Limb (tissue), 2 donors: ENCODE measurements around the gene SNX25.
"Not testable (repeated sequence)": the region's sequence is repeated elsewhere in the genome, so short reads cannot be mapped to it uniquely, and the experiment has no call there.

Source experiments
- DNase-seq, 2 donors: peaks; one replicate each; pipeline ENCODE4 v3.0.0-alpha.2; 2016; ENCODE audit errors: extremely low spot score in 2 of 2

Gene SNX25

GRCh38 chr4:185304541-185304940 lies 95.1 kb downstream of the SNX25 start:
- DNase-seq, result no peak

DNA sequence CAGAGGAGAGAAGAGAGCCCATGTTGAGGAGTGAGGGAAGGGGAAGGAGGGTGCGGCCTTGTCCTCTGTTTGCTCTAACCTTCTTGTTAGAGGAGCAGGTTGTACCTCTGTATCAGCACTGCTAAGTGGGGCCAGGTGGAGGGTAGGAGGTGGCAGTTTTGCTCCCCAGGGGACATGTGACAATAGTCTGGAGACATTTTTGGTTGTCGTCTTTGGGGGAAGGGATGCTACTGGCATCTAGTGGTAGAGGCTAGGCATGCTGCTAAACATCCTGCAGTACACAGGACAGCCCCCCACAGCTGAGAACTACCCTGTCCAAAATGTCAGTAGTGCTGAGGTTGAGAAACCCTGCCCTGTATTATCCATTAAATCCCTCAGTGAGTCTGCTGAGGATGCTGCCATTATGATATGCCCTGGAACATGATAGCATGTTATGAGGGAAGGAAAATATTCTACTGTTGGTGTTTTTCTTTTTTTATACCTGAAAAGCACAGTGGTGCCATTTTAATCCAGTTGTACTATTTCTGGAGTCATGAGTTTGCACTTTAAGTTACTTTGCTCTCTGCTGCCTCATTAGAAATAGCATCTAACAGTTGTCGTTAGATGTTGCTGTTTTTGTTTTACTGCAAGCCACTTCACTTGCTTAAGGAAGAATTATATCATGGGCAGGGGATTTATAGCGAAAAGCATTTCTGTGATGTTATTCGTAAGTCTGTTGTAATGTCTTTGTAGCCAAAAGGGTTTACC lies 95.7 kb downstream of the SNX25 start:
- peak in 1 of 2 donors; percentile 30 for DNase-seq

- DNase-seq, result no peak
Observed at GRCh38 chr4:185305979-185306442, 96.6 kb downstream of the SNX25 start.

GRCh38 chr4:185307136-185307950 lies 97.9 kb downstream of the SNX25 start:
- no peak for DNase-seq

DNA sequence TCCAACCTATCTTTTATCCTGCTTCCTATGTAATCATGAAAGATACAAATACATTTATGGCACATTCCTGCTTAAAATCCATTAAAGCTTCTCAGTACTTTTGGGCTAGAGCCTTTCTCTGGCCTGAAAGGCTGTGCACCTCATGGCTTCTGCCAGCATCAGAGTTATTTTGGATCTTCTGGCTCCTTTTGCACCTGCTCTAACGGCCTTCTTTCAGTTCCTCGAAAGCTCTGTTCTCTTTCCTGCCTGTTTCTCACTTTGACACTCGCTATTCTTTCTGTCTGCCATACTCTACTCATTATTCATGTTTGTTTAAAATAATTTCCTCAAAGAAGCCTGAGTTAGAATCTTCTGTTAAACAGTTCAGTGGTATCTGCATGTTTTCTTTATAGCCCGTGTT lies 100.4 kb downstream of the SNX25 start:
- no peak for DNase-seq

DNA sequence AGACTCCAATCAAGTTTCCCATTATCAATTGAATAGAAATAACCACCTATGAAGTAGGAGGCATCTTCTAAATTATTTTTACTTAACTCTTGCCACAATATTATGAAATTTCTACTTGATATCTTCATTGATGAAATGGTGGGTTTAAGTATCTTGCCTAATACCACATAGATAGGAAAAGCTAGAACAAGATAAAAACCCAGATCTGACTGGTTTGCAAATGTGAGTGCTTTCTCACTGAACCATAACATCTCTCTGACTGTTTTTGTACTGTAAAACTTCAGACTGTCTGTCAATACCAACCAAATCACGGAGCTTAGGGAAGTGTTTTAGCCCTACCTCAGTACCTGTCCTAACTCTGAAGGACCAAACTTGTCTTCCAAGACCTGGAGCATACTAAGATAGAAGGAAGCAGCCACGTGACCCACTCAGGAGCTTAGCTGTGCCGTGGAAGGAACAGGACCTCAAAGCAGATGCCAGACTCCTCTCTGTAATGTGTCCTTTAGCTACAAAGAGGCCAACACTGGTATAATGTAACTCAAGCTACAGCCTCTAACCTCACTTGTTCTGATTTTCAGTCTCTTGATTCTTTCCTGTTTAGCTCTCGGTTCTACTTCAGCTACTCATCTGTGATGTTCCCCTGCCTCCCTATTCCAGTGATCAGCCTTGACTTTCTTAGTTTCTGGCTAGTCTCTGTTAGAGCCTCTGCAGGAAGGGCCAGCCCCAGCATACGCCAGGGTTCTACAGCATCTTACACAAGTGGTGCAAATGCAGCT lies 101.9 kb downstream of the SNX25 start:
- no peak for DNase-seq

- DNase-seq, result no peak
Observed at GRCh38 chr4:185312699-185313098, 103.3 kb downstream of the SNX25 start.

DNA sequence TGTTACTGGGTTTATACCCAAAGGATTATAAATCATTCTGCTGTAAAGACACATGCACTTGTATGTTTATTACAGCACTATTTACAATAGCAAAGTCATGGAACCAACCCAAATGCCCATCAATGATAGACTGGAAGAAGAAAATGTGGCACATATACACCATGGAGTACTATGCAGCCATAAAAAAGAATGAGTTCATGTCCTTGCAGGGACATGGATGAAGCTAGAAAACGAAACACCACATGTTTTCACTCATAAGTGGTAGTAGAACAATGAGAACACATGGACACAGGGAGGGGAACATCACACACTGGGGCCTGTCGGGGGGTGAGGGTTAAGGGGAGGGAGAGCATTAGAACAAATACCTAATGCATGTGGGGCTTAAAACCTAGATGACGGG lies 108.1 kb downstream of the SNX25 start:
- not testable (repeated sequence) for DNase-seq

DNA sequence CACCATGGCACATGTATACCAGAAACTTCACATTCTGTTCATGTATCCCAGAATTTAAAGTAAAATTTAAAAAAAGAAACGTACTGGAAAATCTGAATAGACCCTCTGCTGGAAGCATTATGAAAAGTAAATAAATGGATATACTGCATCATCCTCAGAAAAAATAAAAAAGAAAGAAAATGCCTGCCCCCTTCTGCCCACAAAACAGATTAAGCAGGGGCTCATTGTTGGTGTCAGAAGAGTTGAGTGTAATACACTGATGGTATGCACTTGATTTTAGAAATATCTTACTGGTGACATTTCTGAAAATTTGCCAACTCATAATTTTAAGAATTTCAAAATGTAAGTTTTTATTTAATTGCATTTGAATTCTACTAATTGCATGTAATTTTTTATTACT lies 108.5 kb downstream of the SNX25 start:
- DNase-seq, result no peak

GRCh38 chr4:185318679-185319078 lies 109.3 kb downstream of the SNX25 start:
- DNase-seq, result no peak

- no peak for DNase-seq
Observed at GRCh38 chr4:185322803-185323202, 113.4 kb downstream of the SNX25 start.

GRCh38 chr4:185323606-185324005 lies 114.2 kb downstream of the SNX25 start:
- no peak for DNase-seq

DNA sequence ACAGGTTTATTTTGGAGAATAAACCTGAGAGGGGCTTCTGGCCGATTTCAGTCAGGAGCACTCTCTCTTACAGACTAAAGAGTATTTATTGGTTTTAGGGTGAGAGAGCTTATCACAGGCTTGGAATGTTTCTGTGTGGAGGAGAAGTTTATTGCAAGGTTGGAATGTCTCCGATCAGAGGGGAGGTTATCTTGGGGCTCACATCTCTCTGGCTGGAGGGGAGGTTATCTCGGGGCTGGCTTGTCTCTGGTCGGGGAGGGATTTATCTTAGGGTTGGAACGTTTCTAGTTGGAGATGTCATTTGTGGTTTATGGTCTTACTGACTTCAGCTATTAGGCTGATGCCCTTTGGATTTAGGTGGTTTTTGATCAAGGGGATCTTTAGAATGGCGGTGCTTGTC lies 115.0 kb downstream of the SNX25 start:
- not testable (repeated sequence) for DNase-seq

- DNase-seq, result not testable (repeated sequence)
Observed at GRCh38 chr4:185325721-185326120, 116.3 kb downstream of the SNX25 start.

DNA sequence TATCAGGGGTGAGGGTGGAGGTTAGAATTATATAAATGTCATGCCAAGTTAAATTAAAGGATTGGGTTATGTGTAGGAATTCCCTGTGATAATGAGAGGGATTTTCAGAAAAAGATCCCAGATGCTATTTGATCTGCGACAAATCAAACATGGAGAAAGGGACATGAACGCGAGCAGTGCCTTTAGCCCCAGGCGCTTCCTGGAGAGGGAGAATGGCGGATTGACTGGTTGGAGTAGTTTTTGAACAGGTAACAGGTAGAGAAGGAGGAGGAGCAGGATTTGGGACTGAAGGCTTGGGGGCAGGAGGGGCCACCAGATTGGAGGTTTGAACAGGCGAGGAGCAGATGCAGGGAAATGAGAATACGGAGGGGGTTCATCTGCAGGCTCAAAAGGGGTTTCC lies 119.2 kb downstream of the SNX25 start:
- no peak for DNase-seq

DNA sequence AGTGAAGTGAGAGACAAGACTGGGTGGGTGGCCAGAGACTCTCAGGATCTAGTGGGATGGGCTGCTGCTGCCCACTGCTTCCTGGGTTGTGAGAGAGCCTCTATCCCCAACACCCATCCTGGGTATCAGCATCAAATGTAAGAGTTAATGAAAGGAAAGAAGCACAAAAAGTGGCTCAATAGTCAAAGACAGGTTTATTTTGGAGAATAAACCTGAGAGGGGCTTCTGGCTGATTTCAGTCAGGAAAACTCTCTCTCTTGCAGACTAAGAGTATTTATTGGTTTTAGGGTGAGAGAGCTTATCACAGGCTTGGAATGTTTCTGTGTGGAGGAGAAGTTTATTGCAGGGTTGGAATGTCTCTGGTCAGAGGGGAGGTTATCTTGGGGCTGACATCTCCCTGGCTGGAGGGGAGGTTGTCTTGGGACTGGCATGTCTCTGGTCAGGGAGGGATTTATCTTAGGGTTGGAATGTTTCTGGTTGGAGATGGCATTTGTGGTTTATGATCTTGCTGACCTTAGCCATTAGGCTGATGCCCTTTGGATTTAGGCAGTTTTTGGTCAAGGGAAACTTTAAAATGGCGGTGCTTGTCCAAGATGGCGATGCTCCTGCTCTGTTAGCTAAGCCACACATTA lies 120.6 kb downstream of the SNX25 start:
- DNase-seq, result not testable (repeated sequence)

DNA sequence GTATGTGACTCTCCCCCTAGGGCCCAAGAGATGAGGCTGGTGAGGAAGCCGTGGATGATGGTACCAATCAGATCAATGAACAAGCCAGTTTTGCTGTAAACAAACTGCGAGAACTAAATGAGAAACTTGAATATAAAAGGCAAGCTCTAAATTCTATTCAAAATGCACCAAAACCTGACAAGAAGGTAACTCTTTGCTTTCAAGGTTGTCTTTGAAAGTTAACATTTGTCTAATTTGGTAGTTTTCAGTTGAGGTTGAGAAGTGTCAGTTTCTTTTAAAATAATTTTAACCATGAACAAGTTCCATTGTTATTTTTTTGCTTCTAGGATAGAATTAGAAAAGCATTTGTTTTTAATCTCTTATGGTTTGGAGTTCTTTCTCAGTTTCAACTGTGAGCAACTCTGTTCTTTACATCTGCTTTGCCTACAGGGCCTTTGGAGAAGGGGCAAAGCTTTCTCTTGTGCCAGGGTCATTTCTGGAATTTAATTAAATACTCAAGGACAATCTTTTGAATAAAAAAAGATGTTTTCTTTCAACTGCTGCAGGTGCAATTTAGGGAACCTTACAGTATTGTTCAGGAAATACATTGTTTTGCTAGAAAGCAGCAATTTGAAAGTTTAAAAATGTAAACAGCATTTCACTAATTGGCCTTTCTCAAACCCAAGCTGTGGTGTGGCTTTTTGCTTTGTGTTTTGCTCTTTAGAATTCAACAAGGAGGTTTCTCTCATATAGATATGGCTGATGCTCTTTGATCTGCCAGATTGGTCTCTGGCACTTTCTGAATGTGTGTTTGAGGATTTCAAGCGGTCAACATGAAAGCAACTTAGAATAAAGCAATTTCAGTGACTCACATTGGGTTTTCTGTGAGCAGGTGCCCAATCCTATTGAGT lies 123.4 kb downstream of the SNX25 start:
- no peak for DNase-seq

- no peak for DNase-seq
Observed at GRCh38 chr4:185334326-185334725, 124.9 kb downstream of the SNX25 start.

DNA sequence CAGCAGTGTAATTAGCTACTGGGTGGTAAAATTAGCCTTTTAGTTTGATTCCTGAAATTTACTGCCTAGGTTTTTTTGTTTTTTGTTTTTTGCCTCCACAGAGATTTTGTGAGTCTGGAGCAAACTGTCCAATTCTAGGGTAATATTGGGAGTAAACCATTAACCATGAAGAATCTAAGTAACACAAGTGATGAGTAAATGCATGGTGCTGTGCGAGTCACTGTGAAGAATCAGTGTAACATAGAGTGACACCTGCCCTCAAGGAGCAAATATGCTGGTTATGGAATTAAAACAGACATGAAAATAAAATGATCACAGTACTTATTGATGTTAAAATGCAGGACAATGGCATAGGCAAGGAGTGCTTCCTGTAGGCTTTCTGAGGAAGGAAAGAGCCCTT lies 126.2 kb downstream of the SNX25 start:
- DNase-seq, result no peak

- no peak for DNase-seq
Observed at GRCh38 chr4:185339941-185340340, 130.5 kb downstream of the SNX25 start.
